HFFc6 (cell line): ENCODE data around the gene TMED6. TPM values are rescaled to one million over a fixed set of nuclear protein-coding genes. Genes with fewer than 3 reads are reported as not detected.

Source experiments
- DNase-seq: peaks from one replicate; pipeline ENCODE4 v3.0.0-alpha.2; 2018
- H3K27ac Mint-ChIP-seq: 2 replicates; pipeline ENCODE4 v1.8.0; 2020; ENCODE audit warnings: mild to moderate bottlenecking, mixed read lengths
- H3K27me3 Mint-ChIP-seq: 2 replicates; pipeline ENCODE4 v1.8.0; 2021; ENCODE audit warnings: mild to moderate bottlenecking, moderate library complexity, mixed read lengths; ENCODE audit not compliant: insufficient read depth
- H3K36me3 Mint-ChIP-seq: 2 replicates; pipeline ENCODE4 v1.8.0; 2021; ENCODE audit warnings: low read depth, mixed read lengths
- H3K4me1 Mint-ChIP-seq: 2 replicates; pipeline ENCODE4 v1.8.0; 2020; ENCODE audit warnings: low read depth, mixed read lengths
- H3K4me3 Mint-ChIP-seq: 2 replicates; pipeline ENCODE4 v1.8.0; 2020; ENCODE audit warnings: mild to moderate bottlenecking, moderate library complexity, mixed read lengths
- H3K9me3 Mint-ChIP-seq: 2 replicates; pipeline ENCODE4 v1.8.0; 2020; ENCODE audit warnings: mild to moderate bottlenecking, mixed read lengths
- CTCF ChIP-seq: fragments of 200-600 bp; sonication (generic); IDR thresholded peaks from 2 replicates; pipeline ENCODE4 v1.5.0; 2021; ENCODE audit warnings: antibody characterized with exemption, mild to moderate bottlenecking
- total RNA-seq, 6 experiments: library from RNA; stranded (reverse); fragmentation: NEBNext Ultra II Directional; extraction: Animal tissue kit (Norgen Biotek cat#: 25700); gene quantifications; 2 replicates in 1 of 6; 3 replicates in 5 of 6; pipeline ENCODE4 v1.2.3, GENCODE V29; 2021

TMED6 gene
- total RNA-seq, 6 experiments from 2014 or later, result 0.21 to 0.40 (median 0.26) TPM; not detected in 2

- no peak; the same call in 1 of the 2 replicates for TF ChIP-seq CTCF
- DNase-seq, result no peak
- H3K27ac Mint-ChIP-seq, result no peak overlapping the region
- no peaks in the 10 kb centered on the region for H3K9me3 Mint-ChIP-seq
- no peak overlapping the region for H3K4me3 Mint-ChIP-seq
- peaks cover 13% of the 10 kb centered on the region for H3K4me1 Mint-ChIP-seq
- peaks cover 2% of the 10 kb centered on the region; the same call in 1 of the 2 replicates for H3K27me3 Mint-ChIP-seq
- H3K36me3 Mint-ChIP-seq, result peaks cover 26% of the 10 kb centered on the region
Observed at GRCh38 chr16:69334696-69335095, 16.9 kb downstream of the TMED6 start.

GRCh38 chr16:69330286-69331109 lies 21.1 kb downstream of the TMED6 start, which contains the start of gene PDF:
TSS of gene PDF (minus strand) at chr16:69330588. CDS start at chr16:69330570, 18 bp downstream.
- DNase-seq, result peak; percentile 88
- Mint-ChIP-seq H3K9me3 (no peaks in the 10 kb centered on the region), H3K27me3 (peaks cover 6% of the 10 kb centered on the region), H3K27ac (peak within 1 kb of the TSS; percentile 83), H3K4me3 (peak within 1 kb of the TSS; percentile 89), H3K36me3 (peaks cover 23% of the 10 kb centered on the region), H3K4me1 (peaks cover 27% of the 10 kb centered on the region)
- no peak; the same call in none of the 2 replicates for TF ChIP-seq CTCF

- peaks cover 29% of the 10 kb centered on the region for H3K36me3 Mint-ChIP-seq
- H3K27ac Mint-ChIP-seq, result peak overlapping the region; percentile 67
- H3K9me3 Mint-ChIP-seq, result no peaks in the 10 kb centered on the region
- TF ChIP-seq CTCF, result no peak
- DNase-seq, result no peak
- peaks cover 30% of the 10 kb centered on the region for H3K4me1 Mint-ChIP-seq
- peak overlapping the region; percentile 89 for H3K4me3 Mint-ChIP-seq
- H3K27me3 Mint-ChIP-seq, result peaks cover 6% of the 10 kb centered on the region
Observed at GRCh38 chr16:69329369-69330285, 22.0 kb downstream of the TMED6 start.

GRCh38 chr16:69328854-69329316 lies 22.7 kb downstream of the TMED6 start:
- Mint-ChIP-seq H3K36me3 (peaks cover 29% of the 10 kb centered on the region), H3K4me3 (peak overlapping the region; percentile 89), H3K9me3 (no peaks in the 10 kb centered on the region), H3K27me3 (peaks cover 6% of the 10 kb centered on the region), H3K4me1 (peaks cover 37% of the 10 kb centered on the region), H3K27ac (peak overlapping the region; percentile 67)
- no peak for DNase-seq
- TF ChIP-seq CTCF, result no peak

- Mint-ChIP-seq H3K27me3 (peaks cover 6% of the 10 kb centered on the region), H3K4me3 (peak overlapping the region; percentile 56), H3K36me3 (peaks cover 31% of the 10 kb centered on the region), H3K9me3 (no peaks in the 10 kb centered on the region), H3K4me1 (peaks cover 37% of the 10 kb centered on the region), H3K27ac (no peak overlapping the region)
- TF ChIP-seq CTCF, result no peak
- DNase-seq, result no peak
Observed at GRCh38 chr16:69327585-69328310, 23.8 kb downstream of the TMED6 start.
